Chondrocyte (in vitro differentiated cells): ENCODE data around the gene SLC25A1. TPM values are rescaled to one million over a fixed set of nuclear protein-coding genes. Genes with fewer than 3 reads are reported as not detected.

Experiments
- DNase-seq: peaks from one replicate; pipeline ENCODE4 v3.0.0; 2021; ENCODE audit warnings: mixed read lengths, low spot score
- H3K27ac Mint-ChIP-seq: one replicate; pipeline ENCODE4 v1.8.0; 2021; ENCODE audit warnings: mild to moderate bottlenecking, moderate library complexity, mixed read lengths; ENCODE audit not compliant: unreplicated experiment
- H3K27me3 Mint-ChIP-seq: 2 replicates; pipeline ENCODE4 v1.8.0; 2021; ENCODE audit warnings: low read depth, mixed read lengths
- H3K36me3 Mint-ChIP-seq: 2 replicates; pipeline ENCODE4 v1.8.0; 2021; ENCODE audit warnings: low read depth, mixed read lengths
- H3K4me1 Mint-ChIP-seq: 2 replicates; pipeline ENCODE4 v1.8.0; 2021; ENCODE audit warnings: low read depth, mild to moderate bottlenecking, mixed read lengths
- H3K4me3 Mint-ChIP-seq: one replicate; pipeline ENCODE4 v1.8.0; 2021; ENCODE audit warnings: mild to moderate bottlenecking, moderate library complexity, mixed read lengths; ENCODE audit not compliant: unreplicated experiment
- H3K9me3 Mint-ChIP-seq: 2 replicates; pipeline ENCODE4 v1.8.0; 2021; ENCODE audit warnings: low read depth, mixed read lengths
- total RNA-seq: library from RNA; stranded (reverse); gene quantifications from 3 replicates; pipeline ENCODE4 v1.2.1, GENCODE V29; 2021
- TF ChIP-seq, protein P1 (sequence below): fragments of 200-600 bp; sonication (generic); IDR thresholded peaks from 2 replicates; pipeline ENCODE4 v1.5.0; 2021; ENCODE audit warnings: antibody characterized with exemption, mild to moderate bottlenecking, moderate library complexity

SLC25A1 gene
- total RNA-seq, 1 donor from 2014 or later: 107 TPM

DNA sequence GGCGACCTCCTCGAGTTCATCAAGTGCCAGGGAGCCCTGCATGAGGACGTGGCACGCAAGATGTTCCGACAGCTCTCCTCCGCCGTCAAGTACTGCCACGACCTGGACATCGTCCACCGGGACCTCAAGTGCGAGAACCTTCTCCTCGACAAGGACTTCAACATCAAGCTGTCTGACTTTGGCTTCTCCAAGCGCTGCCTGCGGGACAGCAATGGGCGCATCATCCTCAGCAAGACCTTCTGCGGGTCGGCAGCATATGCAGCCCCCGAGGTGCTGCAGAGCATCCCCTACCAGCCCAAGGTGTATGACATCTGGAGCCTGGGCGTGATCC lies 46.9 kb downstream of the SLC25A1 start:
- peaks cover 32% of the 10 kb centered on the region for H3K36me3 Mint-ChIP-seq

DNA sequence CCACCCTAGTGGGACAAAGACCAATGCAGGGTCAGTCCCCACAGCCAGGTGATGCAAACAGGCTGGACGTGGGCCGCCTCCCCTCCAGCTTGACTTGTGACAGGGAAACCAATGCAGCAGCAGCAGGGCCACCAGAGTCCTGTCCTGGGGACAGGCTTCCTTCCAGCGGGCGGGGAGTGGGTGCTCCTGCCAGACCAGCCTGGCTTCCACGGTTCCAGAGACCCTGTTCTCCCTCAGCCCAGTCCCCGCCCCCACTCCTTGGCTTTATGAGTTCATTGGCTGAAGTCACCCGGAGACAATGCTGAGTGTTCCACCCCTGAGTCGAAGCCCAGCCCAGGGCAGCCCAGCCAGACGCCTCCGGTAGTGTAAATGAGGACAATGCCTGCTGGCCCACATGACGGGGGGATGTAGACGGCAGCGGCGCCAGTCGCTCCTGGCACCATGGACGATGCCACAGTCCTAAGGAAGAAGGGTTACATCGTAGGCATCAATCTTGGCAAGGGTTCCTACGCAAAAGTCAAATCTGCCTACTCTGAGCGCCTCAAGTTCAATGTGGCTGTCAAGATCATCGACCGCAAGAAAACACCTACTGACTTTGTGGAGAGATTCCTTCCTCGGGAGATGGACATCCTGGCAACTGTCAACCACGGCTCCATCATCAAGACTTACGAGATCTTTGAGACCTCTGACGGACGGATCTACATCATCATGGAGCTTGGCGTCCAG lies 47.4 kb downstream of the SLC25A1 start, which contains the start of gene TSSK2:
TSS of gene TSSK2 (plus strand) at position 350 of the 726 bp plus-strand sequence. CDS start at position 442, 92 bp downstream.
- no peak within 1 kb of the TSS for H3K27ac Mint-ChIP-seq

More for the DNA sequence above, 46.9 kb downstream of the SLC25A1 start:
- no peaks in the 10 kb centered on the region for H3K4me1 Mint-ChIP-seq
- no peaks in the 10 kb centered on the region for H3K27me3 Mint-ChIP-seq
- TF ChIP-seq, protein P1, sequence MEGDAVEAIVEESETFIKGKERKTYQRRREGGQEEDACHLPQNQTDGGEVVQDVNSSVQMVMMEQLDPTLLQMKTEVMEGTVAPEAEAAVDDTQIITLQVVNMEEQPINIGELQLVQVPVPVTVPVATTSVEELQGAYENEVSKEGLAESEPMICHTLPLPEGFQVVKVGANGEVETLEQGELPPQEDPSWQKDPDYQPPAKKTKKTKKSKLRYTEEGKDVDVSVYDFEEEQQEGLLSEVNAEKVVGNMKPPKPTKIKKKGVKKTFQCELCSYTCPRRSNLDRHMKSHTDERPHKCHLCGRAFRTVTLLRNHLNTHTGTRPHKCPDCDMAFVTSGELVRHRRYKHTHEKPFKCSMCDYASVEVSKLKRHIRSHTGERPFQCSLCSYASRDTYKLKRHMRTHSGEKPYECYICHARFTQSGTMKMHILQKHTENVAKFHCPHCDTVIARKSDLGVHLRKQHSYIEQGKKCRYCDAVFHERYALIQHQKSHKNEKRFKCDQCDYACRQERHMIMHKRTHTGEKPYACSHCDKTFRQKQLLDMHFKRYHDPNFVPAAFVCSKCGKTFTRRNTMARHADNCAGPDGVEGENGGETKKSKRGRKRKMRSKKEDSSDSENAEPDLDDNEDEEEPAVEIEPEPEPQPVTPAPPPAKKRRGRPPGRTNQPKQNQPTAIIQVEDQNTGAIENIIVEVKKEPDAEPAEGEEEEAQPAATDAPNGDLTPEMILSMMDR: no peak
- no peak overlapping the region for H3K4me3 Mint-ChIP-seq
- no peak for DNase-seq
- H3K27ac Mint-ChIP-seq: no peak overlapping the region
- no peaks in the 10 kb centered on the region for H3K9me3 Mint-ChIP-seq

DNA sequence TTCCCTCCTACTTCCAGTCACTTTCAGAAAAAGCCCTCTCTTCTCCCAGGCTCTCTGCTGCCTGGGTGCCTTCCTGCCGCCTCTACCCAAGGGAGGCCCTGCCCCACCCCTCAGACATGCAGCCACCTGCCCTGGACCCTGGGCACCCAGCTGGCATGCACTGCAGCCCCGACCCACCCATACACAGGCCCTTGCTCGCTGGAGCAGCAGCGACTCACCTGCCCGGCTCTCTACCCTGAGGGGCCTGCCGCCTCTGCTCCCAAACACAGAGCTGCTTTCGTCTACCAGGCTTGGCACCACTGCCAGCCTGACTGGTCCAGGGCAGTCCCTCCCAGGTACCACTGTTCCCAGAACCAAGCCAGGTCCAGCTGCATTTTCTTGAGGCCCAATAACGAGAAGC lies 48.7 kb downstream of the SLC25A1 start:
- peak; percentile 88 for DNase-seq
- H3K4me1 Mint-ChIP-seq: no peaks in the 10 kb centered on the region
- H3K9me3 Mint-ChIP-seq: no peaks in the 10 kb centered on the region
- TF ChIP-seq, protein P1: no peak
- no peak overlapping the region for H3K4me3 Mint-ChIP-seq
- peaks cover 19% of the 10 kb centered on the region for H3K36me3 Mint-ChIP-seq
- no peak overlapping the region for H3K27ac Mint-ChIP-seq
- no peaks in the 10 kb centered on the region for H3K27me3 Mint-ChIP-seq

More for the DNA sequence above, 47.4 kb downstream of the SLC25A1 start, which contains the start of gene TSSK2:
- H3K27me3 Mint-ChIP-seq: no peaks in the 10 kb centered on the region
- no peak within 1 kb of the TSS for H3K4me3 Mint-ChIP-seq
- TF ChIP-seq, protein P1: no peak
- no peaks in the 10 kb centered on the region for H3K9me3 Mint-ChIP-seq
- H3K4me1 Mint-ChIP-seq: no peaks in the 10 kb centered on the region
- peaks cover 28% of the 10 kb centered on the region for H3K36me3 Mint-ChIP-seq
- peak; percentile 85 for DNase-seq

DNA sequence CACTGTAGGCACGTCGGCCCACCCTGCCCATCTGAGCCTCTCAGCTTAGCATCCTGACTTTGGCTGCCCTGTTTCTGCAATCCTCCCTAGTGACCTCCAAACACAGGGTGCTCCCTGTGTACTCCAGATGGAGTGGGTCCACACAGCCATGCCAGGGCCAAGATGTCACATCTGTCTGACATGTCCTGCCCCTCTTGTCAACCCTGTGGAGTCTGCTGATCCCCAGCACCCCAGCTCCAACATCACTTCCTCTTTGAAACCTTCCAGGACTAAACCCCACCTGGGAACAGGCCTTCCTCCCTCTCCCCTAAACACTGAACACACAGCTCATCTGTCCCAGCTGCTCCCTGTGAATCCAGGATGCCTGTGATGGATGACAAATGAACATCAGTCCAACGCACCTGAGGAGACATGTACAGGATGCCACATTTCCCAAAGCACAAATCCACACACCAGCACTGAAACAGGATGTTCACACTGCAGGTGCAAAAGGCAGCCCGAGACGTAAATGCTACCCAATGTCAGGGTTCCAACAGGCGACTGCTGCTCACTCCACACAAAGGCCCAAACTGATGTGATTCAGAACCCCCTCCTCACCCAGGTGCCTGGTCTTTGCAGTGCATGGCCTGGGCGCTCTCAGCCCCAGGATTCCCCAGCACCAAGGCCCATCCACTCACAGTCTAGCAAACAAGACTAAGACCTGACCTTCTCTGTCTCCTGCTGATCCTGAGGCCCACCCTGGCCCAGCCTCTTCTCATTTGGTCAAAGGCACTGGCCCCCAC lies 49.4 kb downstream of the SLC25A1 start:
- H3K4me1 Mint-ChIP-seq: no peaks in the 10 kb centered on the region
- no peak for DNase-seq
- no peak overlapping the region for H3K27ac Mint-ChIP-seq
- H3K27me3 Mint-ChIP-seq: no peaks in the 10 kb centered on the region
- TF ChIP-seq, protein P1: no peak
- H3K9me3 Mint-ChIP-seq: no peaks in the 10 kb centered on the region
- H3K36me3 Mint-ChIP-seq: peaks cover 16% of the 10 kb centered on the region
- H3K4me3 Mint-ChIP-seq: no peak overlapping the region

DNA sequence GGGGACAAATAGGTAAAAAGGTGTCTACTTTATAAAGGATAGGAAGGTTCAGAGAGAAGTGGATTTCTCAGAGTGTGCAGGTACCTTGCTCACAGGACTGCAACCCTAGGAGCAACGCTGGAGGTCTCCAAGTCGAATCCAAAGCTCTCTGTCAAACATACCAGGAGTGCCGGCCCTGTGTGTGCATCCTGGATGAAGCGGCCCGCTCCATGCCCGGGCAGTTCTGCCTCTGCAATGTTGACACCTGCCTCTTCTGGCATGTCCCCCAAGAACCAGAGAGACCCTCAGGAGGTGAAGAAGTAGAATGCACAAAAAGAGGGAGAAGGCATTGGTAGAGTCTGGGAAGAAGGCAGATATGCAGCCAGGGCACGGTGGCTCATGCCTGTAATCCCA lies 50.5 kb downstream of the SLC25A1 start:
- peaks cover 10% of the 10 kb centered on the region for H3K36me3 Mint-ChIP-seq

More for the DNA sequence above, 50.5 kb downstream of the SLC25A1 start:
- TF ChIP-seq, protein P1: no peak
- DNase-seq: no peak
- no peaks in the 10 kb centered on the region for H3K9me3 Mint-ChIP-seq
- H3K27me3 Mint-ChIP-seq: no peaks in the 10 kb centered on the region
- no peak overlapping the region for H3K4me3 Mint-ChIP-seq
- peaks cover 3% of the 10 kb centered on the region for H3K4me1 Mint-ChIP-seq
- H3K27ac Mint-ChIP-seq: no peak overlapping the region
